ACC112 (cell line): ENCODE measurements around the gene TAF4B.

Source experiments
- H2AFZ ChIP-seq: fragments of 200-600 bp; sonication (generic); one replicate; pipeline ENCODE4 v1.6.0; 2017; ENCODE audit warnings: antibody characterized with exemption, low read length; ENCODE audit not compliant: unreplicated experiment
- H3K27ac ChIP-seq: fragments of 200-600 bp; sonication (generic); 2 replicates; pipeline ENCODE4 v1.5.1; 2014; ENCODE audit warnings: low read depth, mild to moderate bottlenecking, antibody characterized with exemption, low read length, moderate library complexity
- H3K27me3 ChIP-seq: fragments of 200-600 bp; sonication (generic); 2 replicates; pipeline ENCODE4 v1.6.1; 2014; ENCODE audit warnings: mild to moderate bottlenecking, antibody characterized with exemption, low read length, moderate library complexity, mixed read lengths; ENCODE audit not compliant: insufficient read depth
- H3K36me3 ChIP-seq: fragments of 200-600 bp; sonication (generic); 2 replicates; pipeline ENCODE4 v1.6.1; 2016; ENCODE audit warnings: mild to moderate bottlenecking, antibody characterized with exemption, low read length, moderate library complexity, mixed read lengths; ENCODE audit not compliant: insufficient read depth
- H3K4me1 ChIP-seq: fragments of 200-600 bp; sonication (generic); one replicate; pipeline ENCODE4 v1.6.1; 2016; ENCODE audit warnings: low read length, mixed read lengths; ENCODE audit not compliant: insufficient read depth, unreplicated experiment, control insufficient read depth
- H3K4me3 ChIP-seq: fragments of 200-600 bp; sonication (generic); 2 replicates; pipeline ENCODE4 v1.5.1; 2014; ENCODE audit warnings: mild to moderate bottlenecking, low read depth, low read length
- H3K79me2 ChIP-seq: fragments of 200-600 bp; sonication (generic); one replicate; pipeline ENCODE4 v1.6.0; 2016; ENCODE audit warnings: low read length; ENCODE audit not compliant: control insufficient read depth, unreplicated experiment, insufficient read depth

Gene TAF4B

DNA sequence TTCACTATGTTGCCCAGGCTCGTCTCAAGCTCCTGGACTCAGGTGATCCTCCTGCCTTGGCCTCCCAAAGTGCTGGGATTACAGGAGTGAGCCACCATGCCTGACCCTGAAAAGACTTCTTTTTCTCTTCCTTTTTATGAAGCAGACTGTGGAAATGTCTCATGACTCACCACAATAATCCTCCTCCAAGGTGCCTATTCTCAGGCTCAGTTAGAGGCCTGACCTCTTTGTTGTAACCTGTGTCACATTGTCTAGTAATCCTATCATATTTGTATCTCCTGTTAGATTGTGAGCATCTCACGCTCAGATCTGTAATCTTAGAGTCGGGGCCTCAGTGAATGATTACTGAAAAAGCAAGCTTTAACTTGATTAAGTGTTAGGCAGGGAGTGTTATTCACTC lies 18.3 kb upstream of the TAF4B start:
- Histone ChIP-seq H2AFZ (no peak overlapping the region), H3K79me2 (no peaks in the 10 kb centered on the region), H3K36me3 (no peaks in the 10 kb centered on the region), H3K27ac (no peak overlapping the region), H3K27me3 (peaks cover 15% of the 10 kb centered on the region), H3K4me1 (no peaks in the 10 kb centered on the region), H3K4me3 (no peak overlapping the region)

DNA sequence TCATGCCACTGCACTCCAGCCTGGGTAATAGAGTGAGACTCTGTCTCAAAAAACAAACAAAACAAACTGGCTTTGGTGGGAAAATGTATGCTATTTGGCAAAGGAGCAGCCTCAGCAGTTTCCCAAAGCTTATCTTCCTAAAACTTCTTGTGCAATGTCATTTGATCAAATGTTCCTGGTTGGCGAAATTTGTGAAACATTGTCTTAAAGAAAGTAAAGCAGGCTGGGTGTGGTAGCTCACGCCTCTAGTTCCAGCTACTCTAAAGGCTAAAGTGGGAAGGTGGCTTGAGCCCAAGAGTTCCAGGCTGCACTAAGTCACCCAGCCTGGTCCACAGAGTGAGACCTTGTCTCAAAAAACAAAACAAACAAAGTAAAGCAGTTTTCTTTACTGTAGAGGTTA lies 17.3 kb upstream of the TAF4B start:
- Histone ChIP-seq H3K79me2 (no peaks in the 10 kb centered on the region), H2AFZ (no peak overlapping the region)

DNA sequence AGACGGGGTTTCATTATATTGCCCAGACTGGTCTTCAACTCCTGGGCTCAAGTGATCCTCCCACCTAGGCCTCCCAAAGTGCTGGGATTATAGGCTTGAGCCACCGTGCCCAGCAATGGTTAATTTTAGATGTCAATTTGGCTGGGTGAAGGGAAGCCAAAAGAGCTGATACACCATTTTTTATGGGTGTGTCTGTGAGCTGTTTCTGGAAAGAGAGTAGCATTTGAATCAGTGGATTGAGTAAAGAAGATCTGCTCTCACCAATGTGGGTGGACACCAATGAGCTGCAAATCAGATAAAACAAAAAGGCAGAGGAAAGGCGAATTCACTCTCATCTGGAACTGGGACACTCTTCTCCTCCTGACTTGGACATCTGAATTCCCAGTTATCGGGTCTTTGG lies 16.1 kb upstream of the TAF4B start:
- H3K27me3 ChIP-seq: peaks cover 6% of the 10 kb centered on the region
- no peaks in the 10 kb centered on the region for H3K36me3 ChIP-seq
- H2AFZ ChIP-seq: no peak overlapping the region
- H3K27ac ChIP-seq: no peak overlapping the region
- H3K4me1 ChIP-seq: no peaks in the 10 kb centered on the region
- no peaks in the 10 kb centered on the region for H3K79me2 ChIP-seq
- H3K4me3 ChIP-seq: no peak overlapping the region

More for the DNA sequence above, 17.3 kb upstream of the TAF4B start:
- Histone ChIP-seq H3K36me3 (no peaks in the 10 kb centered on the region), H3K4me1 (no peaks in the 10 kb centered on the region), H3K4me3 (no peak overlapping the region), H3K27me3 (peaks cover 12% of the 10 kb centered on the region), H3K27ac (no peak overlapping the region)

DNA sequence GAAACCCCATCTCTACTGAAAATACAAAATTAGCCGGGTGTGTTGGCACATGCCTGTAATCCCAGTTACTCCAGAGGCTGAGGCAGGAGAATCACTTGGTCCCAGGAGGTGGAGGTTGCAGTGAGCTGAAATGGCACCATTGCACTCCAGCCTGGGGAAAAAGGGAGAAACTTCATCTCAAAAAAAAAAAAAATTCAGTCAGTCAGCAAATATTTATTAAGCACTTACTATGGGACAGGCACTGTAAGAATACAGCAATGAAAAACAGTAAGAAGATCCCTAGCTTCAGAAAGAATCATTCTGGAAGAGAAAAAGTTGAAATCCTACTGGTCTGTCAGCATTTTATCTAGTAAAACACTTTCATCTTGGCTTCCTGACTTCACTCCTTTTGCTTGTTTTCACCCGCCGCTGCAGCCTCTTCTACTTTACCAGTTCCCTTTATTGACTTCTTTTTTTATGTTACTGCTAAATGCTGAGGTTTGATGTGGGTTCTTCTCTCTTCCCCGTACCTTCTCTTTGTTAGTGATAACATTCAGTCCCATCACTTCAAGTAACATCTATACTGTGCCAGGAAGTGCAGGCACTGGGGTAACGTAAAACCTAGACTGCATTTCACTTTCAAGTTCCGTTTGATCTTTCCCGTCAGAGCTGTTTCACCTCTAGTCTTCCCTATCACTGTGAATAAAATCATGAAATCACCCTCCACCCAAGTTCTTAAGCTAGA lies 10.8 kb upstream of the TAF4B start:
- Histone ChIP-seq H3K4me3 (no peak overlapping the region), H3K4me1 (no peaks in the 10 kb centered on the region), H3K36me3 (no peaks in the 10 kb centered on the region), H3K27ac (no peak overlapping the region), H3K79me2 (no peaks in the 10 kb centered on the region), H3K27me3 (peaks cover 6% of the 10 kb centered on the region), H2AFZ (no peak overlapping the region)

DNA sequence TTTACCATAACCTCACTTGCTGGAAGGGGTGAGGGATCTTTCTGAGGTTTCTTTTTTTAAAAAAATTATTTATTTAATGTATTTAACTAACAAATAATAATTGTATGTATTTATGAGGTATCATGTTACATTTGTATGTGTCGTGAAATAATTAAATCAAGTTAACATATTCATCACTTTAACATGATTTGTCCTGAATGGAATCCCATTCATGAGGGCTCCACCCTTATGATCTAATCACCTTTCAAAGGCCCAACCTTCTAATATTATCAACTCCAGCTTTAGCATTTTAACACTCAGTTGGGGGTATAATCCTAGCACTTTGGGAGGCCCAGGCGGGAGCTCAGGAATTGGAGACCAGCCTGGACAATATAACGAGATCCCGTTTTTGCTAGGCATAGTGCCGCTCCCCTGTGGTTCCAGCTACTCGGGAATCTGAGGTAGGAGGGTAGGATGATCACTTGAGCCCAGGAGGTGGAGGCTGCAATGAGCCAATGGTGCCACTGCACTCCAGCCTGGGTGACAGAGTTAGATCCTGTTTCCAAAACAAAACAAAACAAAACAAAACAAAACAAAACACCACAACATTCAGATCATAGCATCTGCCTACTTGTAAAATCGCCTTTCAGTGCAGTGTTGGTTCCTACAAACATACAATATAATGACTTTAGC lies 1.1 kb upstream of the TAF4B start:
- peak overlapping the region; percentile 65 for H2AFZ ChIP-seq
- H3K4me1 ChIP-seq: peaks cover 15% of the 10 kb centered on the region
- H3K27me3 ChIP-seq: peaks cover 13% of the 10 kb centered on the region
- no peak overlapping the region for H3K4me3 ChIP-seq
- H3K79me2 ChIP-seq: peaks cover 12% of the 10 kb centered on the region
- no peaks in the 10 kb centered on the region for H3K36me3 ChIP-seq
- no peak overlapping the region for H3K27ac ChIP-seq

DNA sequence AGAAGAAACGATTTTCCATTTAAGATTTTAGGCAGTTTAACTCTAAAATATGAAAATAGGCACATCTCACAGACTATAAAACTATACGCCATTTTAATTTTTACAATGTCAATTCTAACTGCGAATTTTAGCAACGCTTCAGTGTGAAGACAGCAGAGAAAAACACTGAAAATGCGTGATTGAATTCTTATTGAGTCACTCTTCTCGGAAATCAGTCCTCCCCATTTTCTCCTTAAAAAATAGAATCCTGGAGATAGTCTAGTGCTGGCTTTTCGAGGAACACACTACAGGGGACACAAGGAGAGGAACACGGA lies 373 bp upstream of the TAF4B start:
- Histone ChIP-seq H3K4me1 (peaks cover 15% of the 10 kb centered on the region), H3K36me3 (no peaks in the 10 kb centered on the region), H3K4me3 (peak overlapping the region; percentile 82), H2AFZ (peak overlapping the region; percentile 65), H3K27ac (no peak overlapping the region; the same call in 1 of the 2 replicates), H3K27me3 (peaks cover 13% of the 10 kb centered on the region), H3K79me2 (peaks cover 12% of the 10 kb centered on the region)

DNA sequence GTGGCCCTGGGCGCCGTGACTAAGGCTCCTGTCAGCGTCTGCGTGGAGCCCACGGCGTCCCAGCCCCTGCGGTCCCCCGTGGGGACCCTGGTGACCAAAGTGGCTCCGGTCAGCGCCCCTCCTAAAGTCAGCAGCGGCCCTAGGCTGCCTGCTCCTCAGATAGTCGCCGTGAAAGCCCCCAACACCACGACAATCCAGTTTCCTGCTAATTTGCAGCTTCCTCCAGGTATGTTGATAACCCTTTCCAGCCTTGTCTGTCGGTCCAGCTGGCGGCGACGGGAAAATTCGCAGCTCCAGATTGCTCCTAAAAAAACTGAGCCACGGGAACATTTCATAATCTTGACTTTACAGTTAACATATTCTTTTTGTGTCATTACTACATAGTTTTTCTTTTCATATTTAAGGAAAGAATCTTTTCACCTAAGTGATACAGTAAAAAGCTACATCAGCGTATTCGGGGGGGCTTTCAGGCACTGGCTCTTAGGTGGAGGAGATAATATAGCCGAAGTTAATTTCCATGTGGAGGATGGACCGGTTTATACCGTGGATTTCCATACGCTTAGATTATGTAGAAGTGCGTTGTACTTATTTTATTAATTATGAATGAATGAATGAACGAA lies 916 bp downstream of the TAF4B start:
- peaks cover 15% of the 10 kb centered on the region for H3K4me1 ChIP-seq
- no peaks in the 10 kb centered on the region for H3K36me3 ChIP-seq
- no peak overlapping the region; the same call in 1 of the 2 replicates for H3K27ac ChIP-seq
- peaks cover 5% of the 10 kb centered on the region for H3K27me3 ChIP-seq
- H3K79me2 ChIP-seq: peaks cover 14% of the 10 kb centered on the region
- H3K4me3 ChIP-seq: peak overlapping the region; percentile 82
- peak overlapping the region; percentile 84 for H2AFZ ChIP-seq

DNA sequence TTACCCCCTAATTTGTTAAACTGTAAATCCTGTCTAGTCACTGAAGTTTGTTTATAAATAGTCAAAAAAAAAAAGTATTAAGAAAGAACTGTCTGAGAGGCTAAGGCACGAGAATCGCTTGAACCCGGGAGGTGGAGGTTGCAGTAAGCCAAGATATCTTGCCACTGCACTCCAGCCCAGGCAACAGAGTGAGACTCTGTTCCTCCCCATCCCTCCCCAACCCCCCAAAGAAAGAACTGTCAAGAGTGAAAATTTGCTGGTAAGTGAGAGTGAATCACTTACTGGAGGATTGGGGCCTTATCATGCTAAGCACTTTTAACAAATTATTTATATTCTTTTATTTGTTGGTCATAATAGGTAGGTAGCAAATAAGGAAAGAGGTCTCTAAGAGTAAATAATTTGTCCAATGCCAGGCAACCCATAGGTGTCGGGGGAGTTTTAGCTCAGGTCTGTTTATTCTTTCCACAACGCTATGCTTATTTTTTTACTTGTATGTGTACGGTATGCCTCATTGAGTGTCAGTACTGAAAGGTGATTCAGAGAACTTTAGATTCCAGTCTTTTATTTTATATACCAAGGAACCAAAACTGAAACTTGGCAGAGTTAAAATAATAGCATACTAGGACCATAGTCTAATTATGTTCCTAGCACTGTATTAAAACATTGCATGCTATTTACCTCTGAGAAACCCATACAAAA lies 2.5 kb downstream of the TAF4B start:
- Histone ChIP-seq H3K27ac (no peak overlapping the region), H3K4me1 (peaks cover 15% of the 10 kb centered on the region), H3K36me3 (no peaks in the 10 kb centered on the region), H2AFZ (no peak overlapping the region), H3K27me3 (no peaks in the 10 kb centered on the region), H3K4me3 (peak overlapping the region; percentile 82; the same call in 1 of the 2 replicates), H3K79me2 (peaks cover 15% of the 10 kb centered on the region)

DNA sequence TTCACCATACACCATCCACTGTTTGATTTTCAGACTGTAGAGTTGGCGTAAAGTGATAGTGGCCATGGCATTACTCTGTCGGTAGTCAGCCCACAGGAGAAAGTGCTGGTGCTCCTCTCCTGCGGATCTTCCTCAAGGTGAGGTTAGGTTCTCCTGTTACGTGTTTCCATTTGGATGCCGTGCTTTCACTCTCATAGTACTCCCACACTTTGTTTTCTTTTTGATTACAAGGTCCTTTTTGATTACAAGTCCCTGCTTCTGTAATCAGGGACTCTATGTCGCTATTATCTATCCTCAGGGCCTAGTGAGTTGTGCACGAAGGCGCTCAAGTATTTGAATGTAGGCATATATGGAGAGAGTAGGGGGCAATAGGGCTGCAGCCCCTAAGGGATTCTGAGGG lies 4.3 kb downstream of the TAF4B start:
- Histone ChIP-seq H3K4me3 (no peak overlapping the region), H3K4me1 (peaks cover 13% of the 10 kb centered on the region), H2AFZ (no peak overlapping the region), H3K36me3 (no peaks in the 10 kb centered on the region), H3K79me2 (peaks cover 15% of the 10 kb centered on the region), H3K27me3 (no peaks in the 10 kb centered on the region), H3K27ac (no peak overlapping the region)

DNA sequence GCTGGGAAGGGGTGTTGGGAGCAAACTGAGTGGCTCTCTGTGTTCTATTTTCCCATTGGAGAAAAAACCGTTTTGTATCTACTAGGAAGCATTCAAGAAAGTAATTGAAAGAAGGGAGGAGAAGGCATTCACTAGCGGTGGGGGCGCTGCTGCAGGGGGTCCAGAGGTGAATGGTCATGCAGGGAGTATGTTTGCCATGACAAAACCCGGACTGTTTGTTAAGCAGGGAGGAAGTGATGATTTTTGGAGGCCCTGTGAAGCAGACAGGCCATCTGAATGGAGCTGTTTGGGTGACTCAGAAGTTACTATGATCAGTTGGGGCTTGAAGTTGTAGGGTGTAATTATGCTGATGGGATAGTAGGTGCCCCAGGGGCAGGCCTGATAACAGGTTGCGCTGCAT lies 7.0 kb downstream of the TAF4B start:
- Histone ChIP-seq H3K79me2 (peaks cover 5% of the 10 kb centered on the region), H3K27me3 (no peaks in the 10 kb centered on the region), H3K27ac (no peak overlapping the region), H2AFZ (no peak overlapping the region), H3K36me3 (no peaks in the 10 kb centered on the region), H3K4me1 (peaks cover 1% of the 10 kb centered on the region), H3K4me3 (no peak overlapping the region)
